ENCODE results near the gene SORCS2.

- TF ChIP-seq CTCF (IDR thresholded peaks at IDR 0.05) (no peak), POLR2A (IDR thresholded peaks at IDR 0.05) (no peak)
Measured at GRCh38 chr4:7487502-7487901, 295.2 kb downstream of the SORCS2 start.

Measured in uterus (tissue), 2 donors.